GM12873 (cell line): ENCODE measurements around the gene PYGL.

Experiments used
- TF ChIP-seq, protein P1 (sequence below): IDR thresholded peaks from 2 replicates; pipeline ENCODE4 v1.5.1; 2012; ENCODE audit warnings: low read depth, mild to moderate bottlenecking, moderate library complexity, low read length, control low read depth; ENCODE audit not compliant: insufficient read depth; ENCODE audit errors: missing control alignments

PYGL gene

DNA sequence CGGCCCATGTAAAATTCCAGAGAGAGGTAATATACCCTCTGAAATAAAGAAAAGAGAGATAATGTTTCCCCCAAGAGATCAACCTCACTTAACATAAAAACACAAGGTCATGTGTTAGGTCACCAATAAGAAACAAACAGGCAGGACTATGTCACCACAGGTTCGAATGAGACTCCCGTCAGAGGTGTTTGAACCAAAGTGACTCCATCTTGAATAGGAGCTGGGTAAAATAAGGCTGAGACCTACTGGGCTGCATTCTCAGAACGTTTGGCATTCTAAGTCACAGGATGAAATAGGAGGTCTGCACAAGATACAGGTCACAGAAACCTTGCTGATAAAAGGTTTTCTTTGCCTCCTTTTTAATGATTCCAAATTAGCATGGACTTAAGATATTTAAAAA lies 6.5 kb downstream of the PYGL start:
- TF ChIP-seq, protein P1, sequence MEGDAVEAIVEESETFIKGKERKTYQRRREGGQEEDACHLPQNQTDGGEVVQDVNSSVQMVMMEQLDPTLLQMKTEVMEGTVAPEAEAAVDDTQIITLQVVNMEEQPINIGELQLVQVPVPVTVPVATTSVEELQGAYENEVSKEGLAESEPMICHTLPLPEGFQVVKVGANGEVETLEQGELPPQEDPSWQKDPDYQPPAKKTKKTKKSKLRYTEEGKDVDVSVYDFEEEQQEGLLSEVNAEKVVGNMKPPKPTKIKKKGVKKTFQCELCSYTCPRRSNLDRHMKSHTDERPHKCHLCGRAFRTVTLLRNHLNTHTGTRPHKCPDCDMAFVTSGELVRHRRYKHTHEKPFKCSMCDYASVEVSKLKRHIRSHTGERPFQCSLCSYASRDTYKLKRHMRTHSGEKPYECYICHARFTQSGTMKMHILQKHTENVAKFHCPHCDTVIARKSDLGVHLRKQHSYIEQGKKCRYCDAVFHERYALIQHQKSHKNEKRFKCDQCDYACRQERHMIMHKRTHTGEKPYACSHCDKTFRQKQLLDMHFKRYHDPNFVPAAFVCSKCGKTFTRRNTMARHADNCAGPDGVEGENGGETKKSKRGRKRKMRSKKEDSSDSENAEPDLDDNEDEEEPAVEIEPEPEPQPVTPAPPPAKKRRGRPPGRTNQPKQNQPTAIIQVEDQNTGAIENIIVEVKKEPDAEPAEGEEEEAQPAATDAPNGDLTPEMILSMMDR: no peak

DNA sequence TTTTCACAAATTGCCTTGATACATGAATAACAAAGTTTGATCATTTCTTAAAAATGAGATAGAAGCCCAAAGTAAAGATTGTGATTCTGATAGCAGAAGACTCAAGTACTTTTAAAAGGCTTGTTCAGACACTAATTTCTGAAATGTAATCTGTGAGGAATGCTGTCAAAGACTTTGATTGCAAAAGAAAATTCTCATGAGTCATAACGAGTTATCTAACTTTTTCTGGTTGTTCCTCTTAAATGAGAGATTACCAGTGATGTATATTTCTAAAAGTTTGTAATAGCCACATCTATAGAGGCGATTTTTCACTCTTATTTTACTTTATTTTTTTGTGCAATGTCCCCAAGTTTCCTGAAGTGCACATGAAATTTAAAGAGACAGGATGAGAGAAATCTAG lies 7.0 kb downstream of the PYGL start:
- TF ChIP-seq, protein P1: no peak

DNA sequence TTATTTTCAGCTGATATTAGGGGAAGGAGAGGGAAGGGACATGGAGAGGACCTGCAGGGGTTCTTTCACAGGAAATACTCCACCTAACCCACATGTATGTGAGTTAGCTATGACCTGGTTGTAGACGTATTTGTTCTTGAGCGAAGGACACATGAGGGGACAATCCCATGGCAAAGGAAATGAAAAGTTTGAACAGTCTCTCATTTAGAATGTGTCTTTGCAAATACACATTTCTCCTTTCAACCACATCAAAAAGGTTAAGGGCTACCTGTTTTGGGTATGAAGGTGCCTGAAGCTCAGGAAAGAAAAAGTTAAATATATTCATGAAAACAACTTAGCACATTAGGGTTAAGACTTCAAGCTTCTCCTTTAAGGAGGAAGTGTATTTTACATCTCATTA lies 7.4 kb downstream of the PYGL start:
- TF ChIP-seq, protein P1: no peak

DNA sequence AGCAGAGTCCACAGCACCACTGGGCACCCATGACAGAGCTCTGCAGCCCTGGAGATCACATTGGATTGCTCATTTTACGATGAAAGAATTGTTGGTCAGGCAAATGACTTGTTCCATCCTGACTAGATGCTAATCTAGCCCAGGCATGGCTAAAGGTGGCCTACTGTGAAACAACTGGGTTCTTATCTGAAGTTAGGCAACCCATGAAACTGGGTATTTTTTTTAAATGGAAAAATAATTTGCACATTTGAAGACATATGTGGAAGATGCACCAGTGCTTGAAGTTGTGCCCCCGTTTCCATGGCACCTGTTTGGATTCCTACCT lies 8.3 kb downstream of the PYGL start:
- TF ChIP-seq, protein P1: no peak

DNA sequence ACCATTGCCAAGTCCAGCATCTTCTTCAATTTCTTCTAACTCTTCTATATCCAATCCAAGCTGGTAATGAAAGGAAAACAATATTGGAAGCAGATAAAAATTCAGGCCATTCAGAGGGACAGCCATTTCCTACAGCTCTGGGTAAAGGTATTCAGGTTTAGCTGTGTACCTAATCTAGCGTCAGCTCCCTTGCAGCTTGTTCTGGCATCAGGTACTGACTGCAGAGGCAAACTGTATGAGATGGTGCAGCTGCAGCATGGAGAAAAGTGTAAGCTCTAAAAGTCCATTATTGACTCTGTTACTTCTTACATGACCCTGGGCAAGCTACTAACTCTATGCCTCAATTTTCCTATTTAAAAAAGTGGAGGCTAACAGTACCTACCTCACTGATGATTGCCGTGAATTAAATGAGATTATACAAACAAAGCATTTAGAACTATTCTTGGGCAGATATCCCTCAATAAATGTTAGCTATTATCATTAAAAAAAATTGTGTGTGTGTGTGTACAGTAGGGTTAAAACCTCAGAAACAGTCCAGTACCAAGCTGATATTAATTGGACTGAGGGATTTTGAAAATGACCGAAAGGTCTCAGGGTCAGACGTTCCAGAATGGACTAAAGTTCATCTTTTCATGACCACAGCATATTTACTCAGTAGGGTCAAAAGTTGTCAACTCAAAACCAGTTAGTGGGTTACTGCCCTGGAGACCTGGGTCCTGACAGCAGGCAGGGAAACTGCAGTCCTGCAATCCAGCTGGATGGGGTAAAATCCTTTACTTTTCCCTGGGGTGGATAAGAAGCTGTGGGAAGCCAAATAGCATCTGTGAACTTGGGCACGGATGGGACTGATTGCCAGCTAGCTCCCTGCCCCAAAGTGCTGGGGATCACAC lies 8.9 kb downstream of the PYGL start:
- TF ChIP-seq, protein P1: no peak

DNA sequence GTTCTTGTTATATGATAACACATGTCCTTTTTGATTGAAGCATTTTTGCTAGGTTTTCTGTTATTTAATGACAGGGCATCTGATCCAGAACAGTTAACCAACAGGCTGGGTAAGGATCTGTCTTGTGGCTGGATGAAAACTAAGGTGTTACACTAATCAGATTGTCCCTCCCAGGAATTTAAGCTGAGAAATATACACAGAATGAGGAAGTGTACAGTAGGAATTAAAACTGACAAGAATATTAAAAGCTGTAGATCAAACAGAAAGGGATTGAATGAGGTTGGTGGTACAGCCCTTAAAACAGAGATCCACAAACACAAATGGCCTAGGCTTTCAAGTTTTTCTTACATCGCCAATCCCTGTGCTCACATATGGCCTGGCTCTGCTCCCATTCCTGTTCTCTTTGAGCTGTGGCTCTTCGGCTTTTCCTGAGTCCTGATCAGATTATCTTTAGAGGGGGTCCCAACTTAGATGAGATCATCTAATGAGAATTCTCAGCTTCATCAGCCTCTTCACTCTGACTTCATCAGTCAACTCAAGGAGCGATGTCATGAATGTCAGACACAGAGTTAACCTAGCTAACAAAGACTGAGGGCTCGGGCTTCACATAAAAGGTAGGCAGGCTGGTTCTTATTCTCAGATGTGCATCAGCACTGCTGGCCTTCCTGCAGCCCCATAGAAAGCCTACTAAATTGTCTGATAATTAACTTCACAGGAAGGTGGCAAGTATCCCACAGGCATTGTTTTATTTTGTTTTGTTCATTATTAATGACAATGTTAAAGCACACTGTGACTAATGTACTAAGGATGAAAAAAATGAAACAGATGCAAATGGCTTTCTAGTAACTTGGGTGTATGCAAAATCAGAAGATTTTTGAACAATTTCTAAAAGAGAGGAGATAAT lies 11.4 kb downstream of the PYGL start:
- TF ChIP-seq, protein P1: no peak

DNA sequence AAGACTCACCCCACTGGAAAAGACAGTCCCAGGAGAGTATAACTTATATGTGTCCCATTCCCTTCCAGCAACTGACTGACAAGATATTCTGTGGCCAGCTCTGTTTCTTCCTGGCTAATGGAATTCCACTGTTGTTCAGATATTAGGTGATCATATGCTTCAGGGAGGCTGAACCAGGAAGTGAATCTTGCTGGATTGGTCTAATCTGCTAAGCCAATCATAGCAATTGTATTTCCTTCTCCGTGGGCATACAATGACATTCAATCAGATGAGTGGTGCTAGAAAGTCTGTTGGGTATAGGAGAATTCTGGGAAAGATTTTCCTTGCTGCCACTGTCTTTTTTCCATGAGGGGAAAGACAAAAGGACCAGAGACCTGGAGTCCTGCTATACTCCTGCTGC lies 12.1 kb downstream of the PYGL start:
- TF ChIP-seq, protein P1: no peak
